BLaER1 treated with 17β-estradiol and CSF1 and Interleukin-3, amounts not matched to agents 10 nM and 100 nM (cell line): ENCODE results near the gene EXOSC7.

Source experiments
- H3K27ac ChIP-seq, 11 experiments: shearing (Covaris generic); formaldehyde crosslinking; 2 replicates each; pipeline ENCODE4 v1.8.1; 2022
- H3K27me3 ChIP-seq, 11 experiments: shearing (Covaris generic); formaldehyde crosslinking; 2 replicates each; pipeline ENCODE4 v1.8.1; 2022
- H3K36me3 ChIP-seq, 11 experiments: shearing (Covaris generic); formaldehyde crosslinking; 2 replicates each; pipeline ENCODE4 v1.8.1; 2022
- H3K4me1 ChIP-seq, 10 experiments: shearing (Covaris generic); formaldehyde crosslinking; 2 replicates each; pipeline ENCODE4 v1.8.1; 2022
- H3K4me2 ChIP-seq, 11 experiments: shearing (Covaris generic); formaldehyde crosslinking; 2 replicates each; pipeline ENCODE4 v1.8.1; 2022
- H3K4me3 ChIP-seq, 10 experiments: shearing (Covaris generic); formaldehyde crosslinking; 2 replicates each; pipeline ENCODE4 v1.8.1; 2022
- H3K9ac ChIP-seq, 11 experiments: shearing (Covaris generic); formaldehyde crosslinking; 2 replicates each; pipeline ENCODE4 v1.8.1; 2022
- H3K9me3 ChIP-seq, 11 experiments: shearing (Covaris generic); formaldehyde crosslinking; replicated peaks in 1 of 11; 2 replicates each; pipeline ENCODE4 v1.8.1; 2022
- H4K20me1 ChIP-seq, 11 experiments: shearing (Covaris generic); formaldehyde crosslinking; 2 replicates each; pipeline ENCODE4 v1.8.1; 2022
- Cebpa-rat ChIP-seq, 11 experiments: shearing (Covaris generic); IDR thresholded peaks; 2 replicates each; pipeline ENCODE4 v1.8.1; 2022

The EXOSC7 gene

DNA sequence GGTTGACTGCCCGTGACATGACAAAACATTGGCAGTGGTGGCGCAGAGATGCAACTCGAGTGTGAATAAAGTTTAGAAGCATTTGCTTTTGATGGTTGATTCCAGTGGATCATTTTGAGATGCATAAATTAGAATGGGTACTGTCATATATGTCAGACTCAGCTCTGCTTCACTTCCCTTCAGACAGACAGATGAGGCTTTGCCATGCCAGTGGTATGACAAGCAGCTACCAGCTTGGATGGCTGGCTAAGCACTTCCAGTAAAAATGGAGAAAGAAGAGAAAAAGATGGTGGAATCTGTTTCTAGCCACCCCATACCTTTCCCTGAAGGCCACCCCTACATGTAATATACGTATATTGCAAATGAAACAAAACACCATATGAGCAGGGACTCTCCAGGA is 36.5 kb downstream of the EXOSC7 start:
- H3K4me2 ChIP-seq: peak overlapping the region in 6 of 11 experiments; percentile 38 to 95 (median 68); a peak in 15 of 22 replicates
- H3K9me3 ChIP-seq: no peaks in the 10 kb centered on the region

GRCh38 chr3:45016916-45017315 is 40.9 kb downstream of the EXOSC7 start:
- Histone ChIP-seq H3K4me2 (no peak overlapping the region; a peak in 1 of 22 replicates), H3K4me1 (peaks cover 7 to 16% (median 10%) of the 10 kb centered on the region in 10 experiments; a peak in 18 of 20 replicates), H3K27ac (no peak overlapping the region), H3K9ac (no peak overlapping the region), H3K9me3 (no peaks in the 10 kb centered on the region), H4K20me1 (no peaks in the 10 kb centered on the region), H3K36me3 (peaks cover 25 to 57% (median 44%) of the 10 kb centered on the region in 11 experiments), H3K27me3 (no peaks in the 10 kb centered on the region), H3K4me3 (no peak overlapping the region)
- TF ChIP-seq Cebpa-rat (IDR thresholded peaks at IDR 0.05): no peak

More for the DNA sequence above, 36.5 kb downstream of the EXOSC7 start:
- Histone ChIP-seq H3K4me3 (no peak overlapping the region), H4K20me1 (no peaks in the 10 kb centered on the region), H3K27ac (peak overlapping the region in 8 of 11 experiments; percentile 35 to 83 (median 72); a peak in 14 of 22 replicates), H3K9ac (peak overlapping the region in 4 of 11 experiments; percentile 53 to 69 (median 64); a peak in 7 of 22 replicates), H3K4me1 (peaks cover 16 to 41% (median 22%) of the 10 kb centered on the region in 10 experiments), H3K36me3 (peaks cover 46 to 92% (median 84%) of the 10 kb centered on the region in 11 experiments), H3K27me3 (no peaks in the 10 kb centered on the region)
- no peak for TF ChIP-seq Cebpa-rat (IDR thresholded peaks at IDR 0.05)

GRCh38 chr3:45017821-45018220 is 41.8 kb downstream of the EXOSC7 start:
- H3K27me3 ChIP-seq: no peaks in the 10 kb centered on the region
- H3K4me1 ChIP-seq: peaks cover 0 to 8% (median 3%) of the 10 kb centered on the region in 10 experiments; a peak in 10 of 20 replicates
- peak overlapping the region in 1 of 11 experiments; percentile 20; a peak in 1 of 22 replicates for H3K4me2 ChIP-seq
- H3K36me3 ChIP-seq: peaks cover 25 to 50% (median 37%) of the 10 kb centered on the region in 11 experiments
- no peak overlapping the region for H3K27ac ChIP-seq
- no peaks in the 10 kb centered on the region for H3K9me3 ChIP-seq
- H4K20me1 ChIP-seq: no peaks in the 10 kb centered on the region
- TF ChIP-seq Cebpa-rat (IDR thresholded peaks at IDR 0.05): no peak
- no peak overlapping the region for H3K9ac ChIP-seq
- no peak overlapping the region for H3K4me3 ChIP-seq

GRCh38 chr3:45020534-45020933 is 44.5 kb downstream of the EXOSC7 start:
- Histone ChIP-seq H3K27ac (no peak overlapping the region), H3K4me2 (no peak overlapping the region), H3K9ac (no peak overlapping the region), H3K27me3 (no peaks in the 10 kb centered on the region), H3K9me3 (no peaks in the 10 kb centered on the region), H3K4me1 (peaks cover 0 to 14% (median 1%) of the 10 kb centered on the region in 10 experiments; a peak in 7 of 20 replicates), H3K36me3 (peaks cover 0 to 23% (median 12%) of the 10 kb centered on the region in 11 experiments; a peak in 15 of 22 replicates), H4K20me1 (no peaks in the 10 kb centered on the region), H3K4me3 (no peak overlapping the region)
- TF ChIP-seq Cebpa-rat (IDR thresholded peaks at IDR 0.05): no peak

GRCh38 chr3:45021524-45022297 is 45.7 kb downstream of the EXOSC7 start:
- Histone ChIP-seq H4K20me1 (peaks cover 0 to 2% (median 0%) of the 10 kb centered on the region in 11 experiments; a peak in 1 of 22 replicates), H3K27me3 (no peaks in the 10 kb centered on the region), H3K27ac (no peak overlapping the region), H3K36me3 (peaks cover 0 to 14% (median 2%) of the 10 kb centered on the region in 11 experiments; a peak in 3 of 22 replicates), H3K4me3 (no peak overlapping the region), H3K9me3 (no peaks in the 10 kb centered on the region), H3K9ac (no peak overlapping the region), H3K4me1 (peaks cover 0 to 22% (median 1%) of the 10 kb centered on the region in 10 experiments; a peak in 7 of 20 replicates), H3K4me2 (no peak overlapping the region)
- no peak for TF ChIP-seq Cebpa-rat (IDR thresholded peaks at IDR 0.05)

- H4K20me1 ChIP-seq: peaks cover 0 to 2% (median 0%) of the 10 kb centered on the region in 11 experiments; a peak in 1 of 22 replicates
- peaks cover 0 to 22% (median 0%) of the 10 kb centered on the region in 10 experiments; a peak in 5 of 20 replicates for H3K4me1 ChIP-seq
- no peak overlapping the region for H3K4me3 ChIP-seq
These were observed 47.6 kb downstream of the EXOSC7 start for GRCh38 chr3:45023675-45024074.

GRCh38 chr3:45024542-45025255 is 48.7 kb downstream of the EXOSC7 start:
- Histone ChIP-seq H3K4me2 (peak overlapping the region in 2 of 11 experiments; percentile 36 to 47; a peak in 4 of 22 replicates), H3K27ac (no peak overlapping the region), H4K20me1 (peaks cover 0 to 2% (median 0%) of the 10 kb centered on the region in 11 experiments; a peak in 1 of 22 replicates), H3K9ac (no peak overlapping the region), H3K9me3 (no peaks in the 10 kb centered on the region), H3K27me3 (no peaks in the 10 kb centered on the region), H3K4me3 (no peak overlapping the region), H3K4me1 (peaks cover 0 to 28% (median 0%) of the 10 kb centered on the region in 10 experiments; a peak in 5 of 20 replicates), H3K36me3 (no peaks in the 10 kb centered on the region)
- no peak for TF ChIP-seq Cebpa-rat (IDR thresholded peaks at IDR 0.05)

More at GRCh38 chr3:45023675-45024074, 47.6 kb downstream of the EXOSC7 start:
- H3K9me3 ChIP-seq: no peaks in the 10 kb centered on the region
- H3K9ac ChIP-seq: no peak overlapping the region
- H3K27me3 ChIP-seq: no peaks in the 10 kb centered on the region
- H3K36me3 ChIP-seq: peaks cover 0 to 3% (median 0%) of the 10 kb centered on the region in 11 experiments; a peak in 2 of 22 replicates
- H3K4me2 ChIP-seq: no peak overlapping the region
- TF ChIP-seq Cebpa-rat (IDR thresholded peaks at IDR 0.05): no peak
- no peak overlapping the region for H3K27ac ChIP-seq

- no peak within 1 kb of the TSS for H3K4me3 ChIP-seq
- no peak within 1 kb of the TSS for H3K27ac ChIP-seq
- H4K20me1 ChIP-seq: peaks cover 0 to 2% (median 0%) of the 10 kb centered on the region in 11 experiments; a peak in 1 of 22 replicates
- H3K4me2 ChIP-seq: peak within 1 kb of the TSS in 3 of 11 experiments; percentile 4 to 47 (median 36); a peak in 5 of 22 replicates
- no peaks in the 10 kb centered on the region for H3K9me3 ChIP-seq
- H3K4me1 ChIP-seq: peaks cover 0 to 30% (median 0%) of the 10 kb centered on the region in 10 experiments; a peak in 5 of 20 replicates
- no peak within 1 kb of the TSS for H3K9ac ChIP-seq
- H3K27me3 ChIP-seq: no peaks in the 10 kb centered on the region
- TF ChIP-seq Cebpa-rat (IDR thresholded peaks at IDR 0.05): no peak
- no peaks in the 10 kb centered on the region for H3K36me3 ChIP-seq
These were observed 50.0 kb downstream of the EXOSC7 start, which contains the start of gene CLEC3B for GRCh38 chr3:45026038-45026437. Gene CLEC3B (plus strand): TSS chr3:45026303. CDS start chr3:45026363, 60 bp downstream.
